ENCODE results near the gene FAIM2. TPM values are rescaled to one million over a fixed set of nuclear protein-coding genes. Genes with fewer than 3 reads are reported as not detected.
A peak's percentile ranks its signal among the peaks of the same experiment; 100 is the strongest.

Gene FAIM2
- total RNA-seq, 2 donors from 2014 or later: 4.6 to 9.8 TPM

DNA sequence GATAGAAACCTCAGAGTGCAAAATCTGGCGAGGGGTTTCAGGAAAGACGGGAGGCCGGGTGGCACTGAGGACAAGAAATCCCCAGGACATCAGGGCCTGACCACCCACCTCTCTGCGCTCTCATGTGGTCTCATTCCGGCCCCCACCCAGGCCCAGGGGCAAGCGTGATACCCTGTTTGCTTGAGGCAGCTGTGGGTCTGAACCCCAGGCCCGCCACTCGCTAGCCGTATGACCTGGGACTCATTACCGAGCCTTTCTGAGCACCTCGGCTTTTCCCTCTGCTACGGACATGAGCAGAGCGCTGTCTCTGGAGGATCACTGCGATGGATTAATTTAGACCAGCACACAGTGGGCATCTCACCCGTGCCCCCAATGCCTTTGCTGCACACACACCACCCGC, 35.3 kb downstream of the FAIM2 start:
- peaks cover 7 to 49% of the 10 kb centered on the region in 2 donors for H3K4me1 ChIP-seq
- peak overlapping the region; percentile 77 to 82 for H3K27ac ChIP-seq

DNA sequence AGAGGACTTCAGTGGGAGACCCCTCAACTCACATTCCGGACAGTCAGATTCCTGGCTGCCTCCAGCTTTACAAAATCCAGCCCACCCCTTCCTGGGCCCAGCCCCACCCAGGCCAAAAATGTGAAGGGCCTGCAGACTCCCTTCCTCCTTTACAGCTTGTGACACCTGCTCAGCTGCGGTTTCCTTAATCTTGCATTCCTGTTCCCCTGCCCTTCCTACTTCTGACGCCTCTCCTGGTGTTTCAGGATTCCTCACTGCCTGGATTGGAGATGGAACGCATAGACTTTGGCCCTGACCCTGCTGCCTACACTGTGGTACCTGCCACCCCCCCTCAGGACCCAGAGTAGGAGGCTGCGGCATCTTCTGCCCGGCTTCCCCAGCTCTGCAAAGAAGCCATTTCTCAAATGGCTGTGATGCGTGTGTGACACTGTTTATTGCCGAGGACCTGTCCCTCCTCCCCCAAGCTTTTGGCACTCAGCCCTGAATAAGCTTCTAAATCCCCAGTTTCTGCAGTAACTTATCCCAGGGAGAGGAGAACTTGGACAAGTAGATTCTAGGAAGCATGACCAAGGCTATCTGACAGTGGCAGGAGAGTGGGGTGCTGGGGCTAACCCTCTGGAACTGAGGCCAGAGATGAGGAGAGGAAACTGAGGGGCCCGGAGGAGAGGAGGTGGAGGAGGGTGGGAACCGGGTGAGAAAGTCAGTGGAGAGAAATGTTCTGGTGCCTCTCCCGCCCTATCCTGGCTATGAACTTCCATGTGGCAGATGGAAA, 35.9 kb downstream of the FAIM2 start:
- no peak overlapping the region for H3K4me3 ChIP-seq
- DNase-seq (ENCODE audit: low spot score): no peak
- peaks cover 7 to 42% of the 10 kb centered on the region in 2 donors for H3K4me1 ChIP-seq
- no peaks in the 10 kb centered on the region for H3K36me3 ChIP-seq
- H3K27me3 ChIP-seq: no peaks in the 10 kb centered on the region
- H3K27ac ChIP-seq: peak overlapping the region; percentile 77 to 82
- TF ChIP-seq, protein P1, sequence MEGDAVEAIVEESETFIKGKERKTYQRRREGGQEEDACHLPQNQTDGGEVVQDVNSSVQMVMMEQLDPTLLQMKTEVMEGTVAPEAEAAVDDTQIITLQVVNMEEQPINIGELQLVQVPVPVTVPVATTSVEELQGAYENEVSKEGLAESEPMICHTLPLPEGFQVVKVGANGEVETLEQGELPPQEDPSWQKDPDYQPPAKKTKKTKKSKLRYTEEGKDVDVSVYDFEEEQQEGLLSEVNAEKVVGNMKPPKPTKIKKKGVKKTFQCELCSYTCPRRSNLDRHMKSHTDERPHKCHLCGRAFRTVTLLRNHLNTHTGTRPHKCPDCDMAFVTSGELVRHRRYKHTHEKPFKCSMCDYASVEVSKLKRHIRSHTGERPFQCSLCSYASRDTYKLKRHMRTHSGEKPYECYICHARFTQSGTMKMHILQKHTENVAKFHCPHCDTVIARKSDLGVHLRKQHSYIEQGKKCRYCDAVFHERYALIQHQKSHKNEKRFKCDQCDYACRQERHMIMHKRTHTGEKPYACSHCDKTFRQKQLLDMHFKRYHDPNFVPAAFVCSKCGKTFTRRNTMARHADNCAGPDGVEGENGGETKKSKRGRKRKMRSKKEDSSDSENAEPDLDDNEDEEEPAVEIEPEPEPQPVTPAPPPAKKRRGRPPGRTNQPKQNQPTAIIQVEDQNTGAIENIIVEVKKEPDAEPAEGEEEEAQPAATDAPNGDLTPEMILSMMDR (IDR thresholded peaks at IDR 0.05): no peak
- no peaks in the 10 kb centered on the region for H3K9me3 ChIP-seq

More for the DNA sequence above, 35.3 kb downstream of the FAIM2 start:
- Histone ChIP-seq H3K4me3 (no peak overlapping the region), H3K27me3 (no peaks in the 10 kb centered on the region), H3K36me3 (no peaks in the 10 kb centered on the region), H3K9me3 (no peaks in the 10 kb centered on the region)
- peak; percentile 60 for DNase-seq (ENCODE audit: low spot score)
- TF ChIP-seq, protein P1 (IDR thresholded peaks at IDR 0.05): no peak

DNA sequence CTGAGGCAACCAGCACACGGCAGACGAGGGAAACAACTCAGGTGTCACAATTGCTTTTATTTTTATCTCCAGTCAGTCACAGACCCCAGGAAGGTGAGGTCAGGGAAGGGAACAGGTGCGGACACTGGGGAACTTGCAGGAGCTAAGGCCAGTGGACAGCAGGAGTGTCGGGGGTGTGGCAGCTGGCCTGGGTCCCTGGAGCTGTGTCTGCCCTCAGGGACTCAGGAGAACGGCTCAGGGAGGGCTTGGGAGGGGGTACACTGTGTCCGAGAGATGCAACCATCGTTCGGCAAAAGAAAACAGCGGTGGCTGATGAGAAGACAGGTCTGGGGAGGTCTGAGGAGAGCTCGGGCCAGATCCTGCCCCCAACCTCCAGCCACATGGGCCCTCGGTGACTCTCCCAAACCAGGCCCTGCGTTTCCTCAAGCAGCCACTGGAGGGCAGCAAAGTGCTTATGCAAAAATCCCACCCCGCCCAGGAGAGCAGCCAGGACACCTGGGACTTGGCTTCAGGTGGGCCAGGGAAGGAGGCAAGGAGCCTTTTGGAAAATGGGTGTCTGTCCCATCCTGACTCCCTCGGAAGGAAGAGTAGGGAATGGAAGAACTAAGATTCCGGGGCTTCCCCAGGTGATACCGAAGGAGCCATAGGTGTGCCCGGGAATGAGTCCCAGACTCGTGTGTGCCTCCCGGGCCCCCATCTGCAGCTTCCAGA, 36.7 kb downstream of the FAIM2 start:
- no peaks in the 10 kb centered on the region for H3K27me3 ChIP-seq
- peaks cover 7 to 35% of the 10 kb centered on the region in 2 donors for H3K4me1 ChIP-seq
- peak; percentile 83 for DNase-seq (ENCODE audit: low spot score)
- TF ChIP-seq, protein P1 (IDR thresholded peaks at IDR 0.05): peak; percentile 92 to 99
- no peak overlapping the region for H3K27ac ChIP-seq
- no peaks in the 10 kb centered on the region for H3K9me3 ChIP-seq
- H3K36me3 ChIP-seq: no peaks in the 10 kb centered on the region
- H3K4me3 ChIP-seq: no peak overlapping the region

DNA sequence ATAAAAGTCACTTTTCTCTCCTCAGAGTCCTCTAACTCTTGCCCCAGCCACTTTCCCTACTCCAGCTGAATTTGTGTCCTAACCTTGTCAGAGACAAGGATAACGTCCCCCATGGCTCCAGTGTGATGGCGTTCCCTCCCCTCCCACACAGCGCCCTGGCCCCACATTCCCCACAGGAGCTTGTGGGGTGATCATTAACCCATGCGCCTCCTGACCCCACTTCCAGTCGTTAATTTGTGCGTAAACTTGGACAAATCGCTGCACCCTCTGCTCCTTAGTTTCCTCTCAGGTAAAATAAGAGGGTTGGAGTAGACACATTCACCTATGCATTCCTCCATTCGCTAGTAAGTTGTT, 37.9 kb downstream of the FAIM2 start:
- Histone ChIP-seq H3K27ac (no peak overlapping the region), H3K4me1 (peaks cover 7 to 35% of the 10 kb centered on the region in 2 donors), H3K4me3 (no peak overlapping the region), H3K9me3 (no peaks in the 10 kb centered on the region), H3K36me3 (no peaks in the 10 kb centered on the region), H3K27me3 (no peaks in the 10 kb centered on the region)
- no peak for DNase-seq (ENCODE audit: low spot score)
- TF ChIP-seq, protein P1 (IDR thresholded peaks at IDR 0.05): no peak

DNA sequence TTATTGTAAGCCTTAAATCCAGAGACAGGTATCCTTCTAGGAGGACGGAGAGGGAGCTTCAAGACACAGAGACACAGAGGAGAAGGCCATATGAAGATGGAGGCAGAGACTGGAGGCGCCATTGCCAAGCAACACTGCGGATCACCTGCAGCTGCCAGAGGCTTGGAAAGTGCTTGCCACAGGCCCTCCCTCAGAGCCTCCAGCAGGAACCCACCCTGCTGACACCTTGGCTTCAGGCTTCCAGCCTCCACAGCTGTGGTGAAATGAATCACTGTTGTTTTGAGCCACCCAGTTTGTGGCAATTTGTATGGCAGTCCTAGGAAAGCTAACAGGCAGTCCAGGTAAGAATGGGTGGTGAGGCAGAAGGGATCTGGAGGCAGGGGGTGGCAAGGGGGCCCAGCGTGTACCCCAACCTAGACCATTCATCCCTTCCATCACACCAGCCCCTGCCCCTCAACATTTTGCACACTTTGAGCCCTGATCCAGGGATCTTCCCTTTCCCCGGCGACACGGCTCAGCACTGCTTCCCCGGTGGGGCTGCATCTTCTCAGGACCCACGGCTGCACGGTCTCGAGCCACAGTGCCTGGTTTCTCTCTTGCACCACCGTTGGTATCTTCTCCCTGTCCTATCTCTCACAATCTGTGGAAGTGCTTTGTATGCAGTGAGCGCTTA, 38.5 kb downstream of the FAIM2 start:
- no peak for DNase-seq (ENCODE audit: low spot score)
- TF ChIP-seq, protein P1 (IDR thresholded peaks at IDR 0.05): no peak

More for the DNA sequence above, 38.5 kb downstream of the FAIM2 start:
- Histone ChIP-seq H3K27me3 (no peaks in the 10 kb centered on the region), H3K36me3 (no peaks in the 10 kb centered on the region), H3K4me3 (no peak overlapping the region), H3K9me3 (no peaks in the 10 kb centered on the region), H3K27ac (no peak overlapping the region), H3K4me1 (peaks cover 7 to 31% of the 10 kb centered on the region in 2 donors)

Data from right atrium auricular region (tissue), 2 donors.